Heart right ventricle (tissue), 16 donors: ENCODE results near the gene SERPINH1. TPM values are rescaled to one million over a fixed set of nuclear protein-coding genes. Genes with fewer than 3 reads are reported as not detected.

Experiments
- ATAC-seq, 8 donors: fragments of 200-7000 bp; cut with Tn5 transposase; one replicate each; pipeline ENCODE4 v1.9.1; 2020; ENCODE audit warnings: mild to moderate bottlenecking in 8 of 8, moderate library complexity in 8 of 8, moderate number of reproducible peaks in 1 of 8
- DNase-seq, 2 donors: peaks; one replicate each; pipeline ENCODE4 v3.0.0-alpha.2; 2020
- H3K27ac ChIP-seq, 10 donors: fragments of 200-600 bp; sonication (generic) in 2 of 10; one replicate each; pipeline versions ENCODE4 v1.5.0 to v1.8.0; 2020 to 2022; ENCODE audit warnings: mild to moderate bottlenecking in 3 of 10
- H3K27me3 ChIP-seq, 7 donors: fragments of 200-600 bp; one replicate each; pipeline ENCODE4 v1.8.0; 2021 to 2022; ENCODE audit warnings: mild to moderate bottlenecking in 2 of 7
- H3K36me3 ChIP-seq, 9 donors: fragments of 200-600 bp; sonication (generic) in 1 of 9; one replicate each; pipeline versions ENCODE4 v1.5.0 to v1.8.0; 2020 to 2022; ENCODE audit warnings: mild to moderate bottlenecking in 2 of 9
- H3K4me1 ChIP-seq, 9 donors: fragments of 200-600 bp; sonication (generic) in 1 of 9; one replicate each; pipeline versions ENCODE4 v1.5.0 to v1.8.0; 2020 to 2022; ENCODE audit warnings: mild to moderate bottlenecking in 4 of 9
- H3K4me3 ChIP-seq, 10 donors: fragments of 200-600 bp; sonication (generic) in 2 of 10; one replicate each; pipeline versions ENCODE4 v1.5.0 to v1.8.0; 2020 to 2022; ENCODE audit warnings: mild to moderate bottlenecking in 7 of 10, moderate library complexity in 2 of 10
- H3K9me3 ChIP-seq, 11 donors: fragments of 200-600 bp in 10 of 11; sonication (generic) in 2 of 11; one replicate each; pipeline versions ENCODE4 v1.5.0 to v1.8.0; 2013 to 2022; ENCODE audit warnings: mild to moderate bottlenecking in 2 of 11, control low read depth in 1 of 11, moderate library complexity in 1 of 11
- CTCF ChIP-seq, 9 donors: fragments of 200-600 bp; sonication (generic) in 2 of 9; IDR thresholded peaks; one replicate each; pipeline versions ENCODE4 v1.5.0 to v1.8.0; 2021 to 2022; ENCODE audit warnings: antibody characterized with exemption in 9 of 9, mild to moderate bottlenecking in 5 of 9, moderate library complexity in 1 of 9
- WGBS, 2 donors: extraction: QIAGEN DNeasy Blood & Tissue Kit; methylation state at CpG; one replicate each; pipeline ENCODE4 v1.1.7; 2013; ENCODE audit warnings: inconsistent platforms in 1 of 2; 5-methylcytosine and 5-hydroxymethylcytosine counted together
- intact Hi-C, 10 donors: fragments of 100-400 bp; cut with DNase I; formaldehyde crosslinking; loops; one replicate each; pipeline versions ENCODE4 v1.11.1 to v1.14.2; 2022
- polyA plus RNA-seq, 2 donors: library from polyadenylated mRNA; stranded (reverse); fragments of 200-250 nt; gene quantifications; one replicate each; pipeline ENCODE4 v1.2.3, GENCODE V29; 2013
- total RNA-seq, 10 donors: library from RNA; stranded (reverse); fragmentation: NEBNext Ultra II Directional in 3 of 10; extraction: Animal tissue kit (Norgen Biotek cat#: 25700) in 3 of 10; gene quantifications; one replicate each; pipeline versions ENCODE4 v1.2.1 to v1.2.4, GENCODE V29; 2021 to 2023
- donor health status: Arrhythmogenic right ventricular cardiomyopathy.
- donor health status: ischemic (EF 13 %, LVEDD 7.1; RV severe dilation, severe dysfunction).
- donor health status: healthy with polysubstance abuse.
- donor health status: DM: no; HTN: yes; CAD: no.
- donor health status: DM: no; HTN: no; CAD: no.
- donor health status: ischemic (EF 25% LVEDD 6.9; RV normal size, moderate dysfunction).
- donor health status: ischemic (EF 25% LVEDD 5.7; RV mildly dilated, moderate dysfunction).
- donor health status: healthy.
- donor health status: DM: yes; HTN: yes; CAD: no.
- donor health status: Ischemic cardiomyopathy.
- donor health status: ischemic (EF 35%, LVEDD 5.7; RV mildly dilated, moderate dysfunction).
- donor health status: nonischemic (EF 11% LVEDD 7.7; RV severe dilation, severe dysfunction).
- donor health status: DM: yes; HTN: yes; CAD: no.
- donor health status: PGD.
- donor health status: ischemic (EF 29% LVEDD 5.4; RV normal size, mild dysfunction).
- donor health status: nonischemic (EF 23%, LVEDD 6.1; RV moderate dilation, normal function).

SERPINH1 gene
- total and polyA plus RNA-seq, 12 donors, result 31.8 to 218 (median 53.2) TPM

DNA sequence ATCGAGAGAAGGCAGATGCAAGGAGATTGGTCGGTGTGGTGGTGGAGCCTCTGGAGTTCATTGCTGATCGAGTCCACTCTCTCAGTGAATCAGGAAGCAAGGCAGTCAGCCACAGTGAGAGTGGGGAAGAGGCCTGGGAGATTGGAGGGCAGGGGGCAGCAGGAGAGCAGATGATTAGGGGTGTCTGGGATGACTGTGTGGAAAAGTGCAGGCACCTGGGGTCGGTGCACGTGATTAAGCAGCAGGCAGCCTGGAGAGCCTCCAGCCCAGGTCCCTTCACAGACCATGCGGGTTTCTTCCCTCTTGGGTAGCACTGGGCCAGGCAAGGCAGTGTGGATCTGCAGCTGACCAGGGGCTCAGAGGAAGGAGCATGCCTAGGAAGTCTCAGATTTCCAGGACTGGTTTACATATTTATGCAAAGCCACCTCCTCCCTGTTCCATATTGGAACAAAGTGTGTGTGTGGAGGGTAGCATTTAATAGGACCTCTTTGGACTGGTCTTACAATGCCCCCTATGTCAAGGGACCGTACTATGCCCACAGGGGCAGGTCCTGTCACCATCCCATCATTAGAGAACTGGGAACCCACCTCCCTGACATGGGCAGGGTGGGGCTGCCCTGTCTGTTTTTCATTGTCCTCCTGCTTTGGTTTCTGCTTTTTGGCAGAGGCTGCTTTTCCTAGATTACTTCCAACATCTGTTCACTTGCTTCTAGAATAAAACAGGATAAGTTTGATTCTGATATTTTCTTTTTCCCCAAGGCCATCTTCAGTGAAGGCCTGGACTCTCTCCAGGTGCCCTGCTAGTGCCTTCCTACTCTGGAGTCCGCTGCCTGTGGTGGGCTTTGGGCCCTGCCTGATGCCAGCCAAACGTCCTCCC, 22.4 kb upstream of the SERPINH1 start:
- ATAC-seq, result no peak
- Histone ChIP-seq H3K9me3 (no peaks in the 10 kb centered on the region), H3K27ac (no peak overlapping the region), H3K27me3 (no peaks in the 10 kb centered on the region), H3K4me1 (peaks cover 0 to 11% (median 5%) of the 10 kb centered on the region in 9 donors), H3K36me3 (no peaks in the 10 kb centered on the region), H3K4me3 (no peak overlapping the region)
- no peak for DNase-seq
- WGBS, 2 donors, result 63 to 70% methylated on average over 9 of the region's 9 CpGs
- TF ChIP-seq CTCF (IDR thresholded peaks at IDR 0.05), result no peak
- intact Hi-C loops, result loop anchor here in 7 of 10 donors (10.0 kb wide), 7 partner anchors 135 to 785 kb away; partner anchors contain the start of gene DGAT2 (in 2 of the 7)

GRCh38 chr11:75541193-75542087, 20.6 kb upstream of the SERPINH1 start:
- H3K27ac ChIP-seq, result no peak overlapping the region
- TF ChIP-seq CTCF (IDR thresholded peaks at IDR 0.05), result no peak
- H3K27me3 ChIP-seq, result no peaks in the 10 kb centered on the region
- H3K4me1 ChIP-seq, result peaks cover 0 to 11% (median 0%) of the 10 kb centered on the region in 9 donors
- H3K4me3 ChIP-seq, result no peak overlapping the region
- WGBS, 2 donors, result 96 to 97% methylated on average over 4 of the region's 4 CpGs
- H3K9me3 ChIP-seq, result no peaks in the 10 kb centered on the region
- intact Hi-C loops, result loop anchor here in 6 of 10 donors (10.0 kb wide), 5 partner anchors 133 to 783 kb away; partner anchors contain the start of gene DGAT2 (in 2 of the 6)
- no peaks in the 10 kb centered on the region for H3K36me3 ChIP-seq
- DNase-seq, result no peak
- no peak for ATAC-seq

- H3K9me3 ChIP-seq, result no peaks in the 10 kb centered on the region
- intact Hi-C loops, result loop anchor here in 6 of 10 donors (10.0 kb wide), 5 partner anchors 133 to 783 kb away; partner anchors contain the start of gene DGAT2 (in 2 of the 6)
- 97 to 100% methylated on average over 1 of the region's 1 CpG for WGBS, 2 donors
Measured at GRCh38 chr11:75542088-75542438, 20.0 kb upstream of the SERPINH1 start.

More at GRCh38 chr11:75542088-75542438, 20.0 kb upstream of the SERPINH1 start:
- no peak for TF ChIP-seq CTCF (IDR thresholded peaks at IDR 0.05)
- no peak overlapping the region for H3K4me3 ChIP-seq
- no peaks in the 10 kb centered on the region for H3K27me3 ChIP-seq
- H3K27ac ChIP-seq, result no peak overlapping the region
- peaks cover 0 to 8% (median 0%) of the 10 kb centered on the region in 9 donors for H3K4me1 ChIP-seq
- DNase-seq (no peak), ATAC-seq (no peak)
- no peaks in the 10 kb centered on the region for H3K36me3 ChIP-seq
